ENCODE measurements around the gene MEF2C. TPM values are rescaled to one million over a fixed set of nuclear protein-coding genes. Genes with fewer than 3 reads are reported as not detected.
A peak's percentile ranks its signal among the peaks of the same experiment; 100 is the strongest.

The MEF2C gene
- total RNA-seq, 1 donor from 2014 or later = 20.5 TPM

GRCh38 chr5:88672644-88673252 is 210.2 kb downstream of the MEF2C start:
- TF ChIP-seq EZH2 (IDR thresholded peaks at IDR 0.05; ENCODE audit: insufficient read depth, low read length) (peak; percentile 53), CTCF (IDR thresholded peaks at IDR 0.05; ENCODE audit: insufficient read depth, low read depth, low read length) (no peak)
- Histone ChIP-seq H4K20me1 (ENCODE audit: insufficient read depth, low read length) (peaks cover 12% of the 10 kb centered on the region), H3K79me2 (ENCODE audit: insufficient read depth, low read length) (peaks cover 88% of the 10 kb centered on the region), H3K9me3 (ENCODE audit: insufficient read depth, low read depth, low read length) (no peaks in the 10 kb centered on the region), H3K9ac (ENCODE audit: low read length) (peak overlapping the region; percentile 91), H3K27me3 (ENCODE audit: insufficient read depth, low read length) (peaks cover 7% of the 10 kb centered on the region), H3K4me1 (ENCODE audit: insufficient read depth, low read length) (peaks cover 39% of the 10 kb centered on the region), H3K4me3 (ENCODE audit: insufficient read depth, low read depth, low read length) (peak overlapping the region; percentile 83), H3K36me3 (ENCODE audit: insufficient read depth, low read length) (peaks cover 2% of the 10 kb centered on the region), H2AFZ (ENCODE audit: low read depth, low read length) (peak overlapping the region; percentile 63), H3K4me2 (ENCODE audit: low read length) (peak overlapping the region; percentile 91), H3K27ac (ENCODE audit: low read depth, low read length) (peak overlapping the region; percentile 93)
- H3K9me3 Mint-ChIP-seq (ENCODE audit: unreplicated experiment) = no peaks in the 10 kb centered on the region
- H3K36me3 Mint-ChIP-seq (ENCODE audit: low read depth, unreplicated experiment) = no peaks in the 10 kb centered on the region
- DNase-seq (ENCODE audit: low read depth) (no peak), FAIRE-seq (no peak)
- H3K27ac Mint-ChIP-seq (ENCODE audit: unreplicated experiment) = peak overlapping the region; percentile 77
- H3K27me3 Mint-ChIP-seq (ENCODE audit: low read depth, unreplicated experiment) = peaks cover 72% of the 10 kb centered on the region
- H3K4me3 Mint-ChIP-seq (ENCODE audit: unreplicated experiment) = peak overlapping the region; percentile 67
- H3K4me1 Mint-ChIP-seq (ENCODE audit: low read depth, unreplicated experiment) = peaks cover 18% of the 10 kb centered on the region

DNA sequence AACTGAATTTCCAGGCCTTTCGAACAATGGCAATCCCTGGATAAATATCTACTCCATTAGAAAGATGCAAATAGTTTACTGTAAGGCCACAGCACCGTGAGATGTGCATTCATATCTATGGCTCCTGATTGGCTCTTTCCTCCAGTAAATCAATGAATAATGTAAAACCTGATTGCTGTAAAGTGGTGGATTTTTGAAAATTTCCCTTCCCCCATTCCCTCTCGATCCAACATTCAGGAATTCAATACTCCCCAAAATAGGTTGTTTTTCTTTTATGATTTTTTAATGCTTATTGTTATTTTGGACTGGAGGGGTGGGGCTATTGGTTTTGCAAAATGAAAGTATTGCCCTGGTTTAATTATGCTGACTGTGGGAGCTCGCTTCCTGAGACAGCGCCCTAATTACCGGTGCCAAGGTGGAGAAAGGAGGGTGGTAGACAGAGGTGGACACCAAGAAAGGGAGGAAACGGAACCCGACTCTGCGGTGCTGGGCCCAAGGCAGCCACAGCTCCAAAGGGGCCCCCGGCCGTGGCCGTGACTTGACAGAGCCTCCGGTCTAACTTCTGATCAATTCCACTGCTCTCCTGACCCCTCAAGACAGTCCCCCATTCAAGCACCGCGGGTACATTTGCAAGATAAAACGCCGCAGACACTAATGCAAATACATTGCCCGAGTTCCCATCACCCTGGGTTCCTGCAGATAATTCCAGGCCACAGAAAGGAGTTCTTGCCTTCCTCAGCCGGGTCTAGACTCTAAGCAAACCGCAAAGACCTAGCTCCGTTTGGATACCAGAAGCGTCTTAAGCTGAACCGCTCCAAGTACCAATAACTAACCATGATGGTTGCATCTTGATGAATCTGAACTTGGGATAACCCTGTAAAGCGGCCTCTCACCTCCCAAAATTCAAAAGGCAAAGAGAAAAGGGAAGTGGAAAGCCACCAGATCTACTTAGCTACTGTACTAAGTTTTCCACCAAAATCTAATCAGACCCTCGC is 211.2 kb downstream of the MEF2C start:
- Histone ChIP-seq H2AFZ (ENCODE audit: low read depth, low read length) (peak overlapping the region; percentile 63), H4K20me1 (ENCODE audit: insufficient read depth, low read length) (peaks cover 12% of the 10 kb centered on the region), H3K79me2 (ENCODE audit: insufficient read depth, low read length) (peaks cover 88% of the 10 kb centered on the region), H3K9me3 (ENCODE audit: insufficient read depth, low read depth, low read length) (no peaks in the 10 kb centered on the region), H3K4me3 (ENCODE audit: insufficient read depth, low read depth, low read length) (peak overlapping the region; percentile 83), H3K4me2 (ENCODE audit: low read length) (peak overlapping the region; percentile 91), H3K27me3 (ENCODE audit: insufficient read depth, low read length) (peaks cover 8% of the 10 kb centered on the region), H3K4me1 (ENCODE audit: insufficient read depth, low read length) (peaks cover 37% of the 10 kb centered on the region), H3K36me3 (ENCODE audit: insufficient read depth, low read length) (peaks cover 2% of the 10 kb centered on the region), H3K27ac (ENCODE audit: low read depth, low read length) (peak overlapping the region; percentile 93), H3K9ac (ENCODE audit: low read length) (peak overlapping the region; percentile 91)
- Mint-ChIP-seq H3K27me3 (ENCODE audit: low read depth, unreplicated experiment) (peaks cover 73% of the 10 kb centered on the region), H3K36me3 (ENCODE audit: low read depth, unreplicated experiment) (no peaks in the 10 kb centered on the region), H3K4me1 (ENCODE audit: low read depth, unreplicated experiment) (peaks cover 21% of the 10 kb centered on the region), H3K9me3 (ENCODE audit: unreplicated experiment) (no peaks in the 10 kb centered on the region), H3K27ac (ENCODE audit: unreplicated experiment) (no peak overlapping the region), H3K4me3 (ENCODE audit: unreplicated experiment) (peak overlapping the region; percentile 74)
- no peak for TF ChIP-seq EZH2 (IDR thresholded peaks at IDR 0.05; ENCODE audit: insufficient read depth, low read length)
- no peak for TF ChIP-seq CTCF (IDR thresholded peaks at IDR 0.05; ENCODE audit: insufficient read depth, low read depth, low read length)
- no peak for FAIRE-seq
- DNase-seq (ENCODE audit: low read depth) = peak; percentile 64
